ENCODE measurements around the gene AFAP1.
A peak's percentile ranks its signal among the peaks of the same experiment; 100 is the strongest.

AFAP1 gene

GRCh38 chr4:7754565-7755262, 184.9 kb downstream of the AFAP1 start:
- H3K4me1 Mint-ChIP-seq (ENCODE audit: low read depth), result peaks cover 44% of the 10 kb centered on the region
- H3K27me3 Mint-ChIP-seq, result no peaks in the 10 kb centered on the region
- no peaks in the 10 kb centered on the region for H3K9me3 Mint-ChIP-seq
- H3K27ac Mint-ChIP-seq, result no peak overlapping the region
- H3K4me3 Mint-ChIP-seq, result no peak overlapping the region
- DNase-seq, result no peak
- H3K36me3 Mint-ChIP-seq (ENCODE audit: low read depth), result no peaks in the 10 kb centered on the region

DNA sequence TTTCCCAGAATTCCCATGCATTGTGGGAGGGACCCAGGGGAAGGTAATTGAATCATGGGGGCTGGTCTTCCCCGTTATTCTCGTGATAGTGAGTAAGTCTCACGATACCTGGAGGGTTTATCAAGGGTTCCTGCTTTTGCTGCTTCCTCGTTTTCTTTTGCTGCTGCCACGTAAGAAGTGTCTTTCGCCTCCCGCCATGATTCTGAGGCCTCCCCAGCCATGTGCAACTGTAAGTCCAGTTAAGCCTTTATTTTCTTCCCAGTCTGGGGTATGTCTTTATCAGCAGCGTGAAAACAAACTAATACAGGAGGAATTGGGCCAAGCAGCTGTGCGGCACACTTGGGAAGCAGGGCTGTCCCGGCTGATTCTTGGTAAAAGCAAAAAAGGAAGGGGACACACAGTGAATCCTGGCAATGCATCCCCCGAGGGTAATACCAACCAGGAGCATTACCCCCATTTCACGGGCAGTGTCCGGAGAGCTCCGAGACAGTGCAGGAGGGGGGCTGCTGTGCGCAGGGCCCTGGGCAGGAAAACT, 185.7 kb downstream of the AFAP1 start:
- Mint-ChIP-seq H3K9me3 (no peaks in the 10 kb centered on the region), H3K27ac (no peak overlapping the region), H3K36me3 (ENCODE audit: low read depth) (no peaks in the 10 kb centered on the region), H3K4me3 (no peak overlapping the region), H3K4me1 (ENCODE audit: low read depth) (peaks cover 42% of the 10 kb centered on the region), H3K27me3 (no peaks in the 10 kb centered on the region)
- no peak for DNase-seq

DNA sequence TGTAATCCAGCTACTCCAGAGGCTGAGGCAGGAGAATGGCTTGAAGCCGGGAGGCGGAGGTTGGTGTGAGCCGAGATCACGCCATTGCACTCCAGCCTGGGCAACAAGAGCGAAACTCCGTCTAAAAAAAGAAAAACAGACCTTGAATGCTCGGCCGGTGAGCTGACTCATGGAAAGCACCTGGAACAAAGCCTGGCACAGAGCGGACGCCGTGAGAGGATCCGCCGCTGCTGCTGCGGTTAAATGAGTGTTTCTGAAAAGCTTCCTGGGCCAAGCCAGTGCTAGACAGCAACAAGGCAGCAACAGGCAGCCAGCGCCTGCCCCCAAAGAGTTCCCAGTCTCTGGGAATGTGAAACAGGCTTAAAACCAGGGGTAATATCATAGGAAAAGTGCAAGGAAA, 186.4 kb downstream of the AFAP1 start:
- H3K27ac Mint-ChIP-seq, result no peak overlapping the region
- DNase-seq, result no peak
- H3K4me3 Mint-ChIP-seq, result no peak overlapping the region
- H3K4me1 Mint-ChIP-seq (ENCODE audit: low read depth), result peaks cover 41% of the 10 kb centered on the region
- no peaks in the 10 kb centered on the region for H3K9me3 Mint-ChIP-seq
- no peaks in the 10 kb centered on the region for H3K27me3 Mint-ChIP-seq
- H3K36me3 Mint-ChIP-seq (ENCODE audit: low read depth), result no peaks in the 10 kb centered on the region

GRCh38 chr4:7752649-7753048, 187.0 kb downstream of the AFAP1 start:
- Mint-ChIP-seq H3K27ac (no peak overlapping the region), H3K4me3 (no peak overlapping the region), H3K9me3 (no peaks in the 10 kb centered on the region), H3K36me3 (ENCODE audit: low read depth) (no peaks in the 10 kb centered on the region), H3K27me3 (no peaks in the 10 kb centered on the region), H3K4me1 (ENCODE audit: low read depth) (peaks cover 35% of the 10 kb centered on the region)
- DNase-seq, result no peak

- DNase-seq, result no peak
- no peak overlapping the region for H3K4me3 Mint-ChIP-seq
- peaks cover 27% of the 10 kb centered on the region for H3K4me1 Mint-ChIP-seq (ENCODE audit: low read depth)
- no peaks in the 10 kb centered on the region for H3K36me3 Mint-ChIP-seq (ENCODE audit: low read depth)
- H3K27me3 Mint-ChIP-seq, result no peaks in the 10 kb centered on the region
- no peaks in the 10 kb centered on the region for H3K9me3 Mint-ChIP-seq
- H3K27ac Mint-ChIP-seq, result no peak overlapping the region
These were observed 188.7 kb downstream of the AFAP1 start for GRCh38 chr4:7750972-7751371.

GRCh38 chr4:7750523-7750922, 189.1 kb downstream of the AFAP1 start:
- Mint-ChIP-seq H3K27me3 (no peaks in the 10 kb centered on the region), H3K9me3 (no peaks in the 10 kb centered on the region), H3K4me3 (no peak overlapping the region), H3K4me1 (ENCODE audit: low read depth) (peaks cover 27% of the 10 kb centered on the region), H3K36me3 (ENCODE audit: low read depth) (no peaks in the 10 kb centered on the region), H3K27ac (peak overlapping the region; percentile 94)
- no peak for DNase-seq

DNA sequence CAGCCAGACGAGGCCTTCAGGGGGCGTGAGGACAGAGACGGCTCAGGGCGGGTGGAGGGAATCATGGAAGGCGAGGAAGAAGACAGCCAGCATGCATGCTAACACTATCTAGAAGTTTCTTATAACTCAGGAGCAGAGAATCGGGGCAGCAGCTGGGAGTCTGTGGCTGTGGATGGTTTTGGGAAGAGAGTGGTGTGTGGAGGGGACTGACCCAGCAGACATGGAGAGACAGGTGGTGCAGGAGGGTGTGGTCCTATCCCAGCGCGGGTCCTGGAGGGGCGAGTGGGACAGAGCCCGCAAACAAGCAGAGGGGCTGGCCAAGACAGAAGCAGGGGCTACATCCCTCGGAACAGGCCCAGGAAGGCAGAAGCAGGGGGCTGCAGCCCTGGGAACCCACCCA, 192.1 kb downstream of the AFAP1 start:
- H3K4me1 Mint-ChIP-seq (ENCODE audit: low read depth), result peaks cover 30% of the 10 kb centered on the region
- no peak overlapping the region for H3K4me3 Mint-ChIP-seq
- no peaks in the 10 kb centered on the region for H3K9me3 Mint-ChIP-seq
- H3K36me3 Mint-ChIP-seq (ENCODE audit: low read depth), result no peaks in the 10 kb centered on the region
- DNase-seq, result no peak
- no peaks in the 10 kb centered on the region for H3K27me3 Mint-ChIP-seq
- H3K27ac Mint-ChIP-seq, result no peak overlapping the region

DNA sequence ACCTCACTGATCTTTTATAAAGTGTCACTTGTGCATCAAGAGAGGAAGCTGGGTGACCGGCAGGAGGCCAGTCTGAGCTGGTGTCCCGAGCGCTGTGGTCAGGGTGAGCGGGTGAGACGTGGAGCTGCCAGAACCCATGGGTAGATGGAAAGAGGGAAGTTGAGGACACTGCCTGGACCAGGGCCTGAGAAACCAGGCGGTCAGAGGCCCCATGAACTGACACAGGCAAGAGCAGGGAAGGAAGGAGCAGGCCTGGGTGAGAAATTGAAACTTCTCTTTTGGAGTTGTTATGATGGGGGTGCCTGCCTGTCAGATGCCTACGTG, 192.6 kb downstream of the AFAP1 start:
- Mint-ChIP-seq H3K27ac (no peak overlapping the region), H3K27me3 (no peaks in the 10 kb centered on the region), H3K36me3 (ENCODE audit: low read depth) (no peaks in the 10 kb centered on the region), H3K4me3 (no peak overlapping the region), H3K9me3 (no peaks in the 10 kb centered on the region), H3K4me1 (ENCODE audit: low read depth) (peaks cover 30% of the 10 kb centered on the region)
- no peak for DNase-seq

- Mint-ChIP-seq H3K4me3 (no peak overlapping the region), H3K36me3 (ENCODE audit: low read depth) (no peaks in the 10 kb centered on the region), H3K9me3 (no peaks in the 10 kb centered on the region), H3K27ac (no peak overlapping the region), H3K27me3 (no peaks in the 10 kb centered on the region), H3K4me1 (ENCODE audit: low read depth) (peaks cover 29% of the 10 kb centered on the region)
- no peak for DNase-seq
These were observed 193.2 kb downstream of the AFAP1 start for GRCh38 chr4:7746351-7747061.

GRCh38 chr4:7745301-7745885, 194.3 kb downstream of the AFAP1 start:
- Mint-ChIP-seq H3K27ac (no peak overlapping the region), H3K36me3 (ENCODE audit: low read depth) (no peaks in the 10 kb centered on the region), H3K4me3 (no peak overlapping the region), H3K27me3 (no peaks in the 10 kb centered on the region), H3K4me1 (ENCODE audit: low read depth) (peaks cover 18% of the 10 kb centered on the region), H3K9me3 (no peaks in the 10 kb centered on the region)
- DNase-seq, result no peak

DNA sequence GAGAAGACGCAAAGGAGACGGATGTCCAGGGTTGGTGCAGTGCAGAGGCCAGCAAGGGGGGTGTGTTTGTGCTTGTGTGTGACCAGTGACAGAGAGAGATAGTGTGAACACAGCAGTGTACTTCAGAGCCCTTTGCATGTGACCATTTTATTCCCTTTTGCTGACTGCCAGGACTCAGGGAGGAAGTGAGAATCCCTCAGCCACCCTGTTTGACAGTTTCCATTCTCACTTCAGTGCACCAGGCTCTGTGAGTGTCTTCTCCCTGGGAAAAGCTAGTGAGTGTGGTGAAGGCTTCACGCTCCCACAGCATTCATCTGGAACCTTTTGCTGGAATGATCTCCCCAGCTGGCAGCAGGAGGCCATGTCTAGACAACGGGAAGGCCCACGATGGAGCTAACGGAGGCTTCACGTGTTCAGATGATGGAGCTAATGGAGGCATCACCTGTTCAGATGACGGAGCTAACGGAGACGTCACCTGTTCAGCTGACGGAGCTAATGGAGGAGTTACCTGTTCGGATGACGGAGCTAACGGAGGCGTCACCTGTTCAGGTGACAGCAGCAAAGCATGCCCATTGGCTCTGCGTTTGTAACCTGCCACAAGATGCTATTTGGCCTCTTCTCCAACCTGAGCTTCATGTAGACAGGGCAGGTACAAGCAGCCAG, 195.4 kb downstream of the AFAP1 start:
- Mint-ChIP-seq H3K27me3 (no peaks in the 10 kb centered on the region), H3K27ac (no peak overlapping the region), H3K4me3 (no peak overlapping the region), H3K9me3 (no peaks in the 10 kb centered on the region), H3K36me3 (ENCODE audit: low read depth) (no peaks in the 10 kb centered on the region), H3K4me1 (ENCODE audit: low read depth) (peaks cover 7% of the 10 kb centered on the region)
- no peak for DNase-seq

GRCh38 chr4:7742807-7743280, 196.8 kb downstream of the AFAP1 start:
- H3K4me3 Mint-ChIP-seq, result no peak overlapping the region
- DNase-seq, result no peak
- H3K27ac Mint-ChIP-seq, result no peak overlapping the region

DNA sequence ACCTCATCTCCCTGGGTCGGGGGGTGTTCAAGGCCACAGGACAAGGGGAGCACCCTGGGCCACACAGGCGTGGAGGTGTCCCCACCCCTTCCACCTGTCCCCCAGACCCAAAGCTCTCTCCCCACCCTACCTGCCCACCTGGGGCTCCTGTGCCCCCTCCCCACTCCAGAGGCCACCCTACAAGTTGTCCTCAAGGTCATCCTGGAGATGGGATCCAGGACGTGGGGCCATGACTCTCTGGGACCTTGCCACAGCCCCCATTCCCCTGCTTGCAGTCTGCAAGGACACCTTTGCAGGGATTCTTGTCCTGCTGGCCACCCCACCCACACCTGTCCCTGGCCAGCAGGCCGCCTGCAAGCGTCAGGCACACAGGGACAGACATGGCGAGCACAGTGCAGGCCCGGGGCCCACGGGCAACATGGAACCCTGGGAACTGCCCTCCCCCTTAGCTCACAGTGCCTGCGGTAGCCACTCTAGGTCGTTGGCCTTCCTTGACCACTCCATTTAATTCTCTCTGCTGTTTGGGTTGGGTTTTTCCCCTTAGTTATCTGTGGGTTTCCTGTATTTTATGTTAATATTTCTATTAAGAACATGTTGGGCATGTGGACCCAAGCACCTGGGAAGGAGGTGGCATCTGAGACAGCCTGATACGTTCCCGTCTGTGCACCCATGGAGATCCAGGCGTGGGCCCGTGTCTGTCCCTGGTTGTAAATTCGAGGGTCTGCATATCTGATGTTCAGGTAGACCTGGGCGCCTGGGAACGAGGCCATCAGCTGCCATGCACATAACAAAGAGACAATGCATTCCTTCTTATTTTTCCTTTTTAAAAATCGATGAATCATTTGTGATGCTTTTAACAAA, 197.5 kb downstream of the AFAP1 start:
- DNase-seq, result no peak
- no peak overlapping the region for H3K4me3 Mint-ChIP-seq

More at GRCh38 chr4:7742807-7743280, 196.8 kb downstream of the AFAP1 start:
- Mint-ChIP-seq H3K36me3 (ENCODE audit: low read depth) (no peaks in the 10 kb centered on the region), H3K27me3 (no peaks in the 10 kb centered on the region), H3K9me3 (no peaks in the 10 kb centered on the region), H3K4me1 (ENCODE audit: low read depth) (peaks cover 2% of the 10 kb centered on the region)

More for the DNA sequence above, 197.5 kb downstream of the AFAP1 start:
- Mint-ChIP-seq H3K27ac (no peak overlapping the region), H3K27me3 (no peaks in the 10 kb centered on the region), H3K9me3 (no peaks in the 10 kb centered on the region), H3K36me3 (ENCODE audit: low read depth) (no peaks in the 10 kb centered on the region), H3K4me1 (ENCODE audit: low read depth) (peaks cover 2% of the 10 kb centered on the region)
